CD14-positive monocyte (primary cell): Measurements from ENCODE around the gene ANKRD27. TPM values are rescaled to one million over a fixed set of nuclear protein-coding genes. Genes with fewer than 3 reads are reported as not detected.

ENCODE experiments used
- DNase-seq, 3 donors: peaks; one replicate each; pipeline ENCODE4 v3.0.0-alpha.2; 2011 to 2022
- H2AFZ ChIP-seq: 2 replicates; pipeline ENCODE4 v1.6.0; 2012; ENCODE audit warnings: mild to moderate bottlenecking, low read depth, low read length, inconsistent platforms; ENCODE audit not compliant: insufficient read depth, poor library complexity, severe bottlenecking
- H3K27ac ChIP-seq, 2 donors: 1 replicate in 1 of 2; 2 replicates in 1 of 2; pipeline ENCODE4 v1.5.1; 2012 to 2013; ENCODE audit warnings: low read length in 2 of 2, control low read depth in 1 of 2, inconsistent platforms in 1 of 2, low read depth in 1 of 2, mild to moderate bottlenecking in 1 of 2
- H3K27me3 ChIP-seq, 2 donors: one replicate each; pipeline versions ENCODE4 v1.6.0 to v1.6.1; 2011 to 2013; ENCODE audit warnings: low read length in 2 of 2; ENCODE audit not compliant: control insufficient read depth in 2 of 2, insufficient read depth in 2 of 2
- H3K36me3 ChIP-seq, 2 donors: replicated peaks in 1 of 2; 1 replicate in 1 of 2; 2 replicates in 1 of 2; pipeline versions ENCODE4 v1.5.1 to v1.6.1; 2012 to 2013; ENCODE audit warnings: low read length in 2 of 2, control low read depth in 1 of 2, inconsistent platforms in 1 of 2, mild to moderate bottlenecking in 1 of 2; ENCODE audit not compliant: insufficient read depth in 2 of 2, control insufficient read depth in 1 of 2
- H3K4me1 ChIP-seq, 2 donors: 1 replicate in 1 of 2; 2 replicates in 1 of 2; pipeline versions ENCODE4 v1.5.1 to v1.6.1; 2012 to 2013; ENCODE audit warnings: low read length in 2 of 2, control low read depth in 1 of 2, inconsistent platforms in 1 of 2, mild to moderate bottlenecking in 1 of 2, moderate library complexity in 1 of 2; ENCODE audit not compliant: insufficient read depth in 2 of 2, control insufficient read depth in 1 of 2
- H3K4me2 ChIP-seq: replicated peaks from 2 replicates; pipeline ENCODE3; 2012; ENCODE audit warnings: low read length, moderate library complexity, mild to moderate bottlenecking; ENCODE audit not compliant: poor library complexity, severe bottlenecking; ENCODE audit errors: extremely low read depth
- H3K4me3 ChIP-seq, 3 experiments: fragments of 200-600 bp in 1 of 3; sonication (generic) in 1 of 3; replicated peaks in 1 of 3; 1 replicate in 2 of 3; 2 replicates in 1 of 3; pipeline ENCODE4 v1.5.1; 2011 to 2013; ENCODE audit warnings: low read length in 3 of 3, mild to moderate bottlenecking in 3 of 3, control low read depth in 2 of 3, low read depth in 2 of 3, inconsistent platforms in 1 of 3, moderate library complexity in 1 of 3
- H3K79me2 ChIP-seq: 2 replicates; pipeline ENCODE4 v1.6.0; 2012; ENCODE audit warnings: mild to moderate bottlenecking, control low read depth, inconsistent platforms, low read length, moderate library complexity; ENCODE audit not compliant: insufficient read depth
- H3K9ac ChIP-seq: 2 replicates; pipeline ENCODE4 v1.6.0; 2017; ENCODE audit warnings: low read length, mild to moderate bottlenecking; ENCODE audit not compliant: insufficient read depth, poor library complexity, severe bottlenecking
- H3K9me3 ChIP-seq, 2 donors: replicated peaks in 1 of 2; 1 replicate in 1 of 2; 2 replicates in 1 of 2; pipeline versions ENCODE4 v1.5.1 to v1.6.1; 2012 to 2013; ENCODE audit warnings: low read length in 2 of 2, control low read depth in 1 of 2; ENCODE audit not compliant: control insufficient read depth in 1 of 2, insufficient read depth in 1 of 2
- H4K20me1 ChIP-seq: 2 replicates; pipeline ENCODE4 v1.6.0; 2012; ENCODE audit warnings: mild to moderate bottlenecking, low read length, control low read depth, moderate library complexity; ENCODE audit not compliant: insufficient read depth
- H3K27ac Mint-ChIP-seq, 7 donors: one replicate each; pipeline ENCODE4 v1.8.0; 2020; ENCODE audit warnings: mild to moderate bottlenecking in 7 of 7, mixed read lengths in 7 of 7, moderate library complexity in 6 of 7, inconsistent platforms in 2 of 7
- H3K27me3 Mint-ChIP-seq, 3 donors: one replicate each; pipeline ENCODE4 v1.8.0; 2021 to 2022; ENCODE audit warnings: low read depth in 3 of 3, mild to moderate bottlenecking in 3 of 3, mixed read lengths in 3 of 3, moderate library complexity in 3 of 3, inconsistent platforms in 1 of 3
- H3K36me3 Mint-ChIP-seq, 2 donors: one replicate each; pipeline ENCODE4 v1.8.0; 2020; ENCODE audit warnings: mixed read lengths in 2 of 2, inconsistent platforms in 1 of 2, mild to moderate bottlenecking in 1 of 2
- H3K4me1 Mint-ChIP-seq: one replicate; pipeline ENCODE4 v1.8.0; 2020; ENCODE audit warnings: mild to moderate bottlenecking, mixed read lengths
- H3K4me3 Mint-ChIP-seq, 2 donors: one replicate each; pipeline ENCODE4 v1.8.0; 2020; ENCODE audit warnings: mild to moderate bottlenecking in 2 of 2, mixed read lengths in 2 of 2, moderate library complexity in 1 of 2
- H3K9me3 Mint-ChIP-seq, 7 donors: one replicate each; pipeline ENCODE4 v1.8.0; 2020 to 2022; ENCODE audit warnings: mixed read lengths in 7 of 7, mild to moderate bottlenecking in 6 of 7, moderate library complexity in 6 of 7, inconsistent platforms in 2 of 7
- CTCF ChIP-seq: fragments of 200-600 bp; IDR thresholded peaks from one replicate; pipeline ENCODE4 v1.8.0; 2022; ENCODE audit warnings: antibody characterized with exemption, mild to moderate bottlenecking
- WGBS: methylation state at CpG from one replicate; pipeline ENCODE4 v1.1.5; 2013; ENCODE audit warnings: missing lambda C conversion rate; ENCODE audit not compliant: insufficient coverage; 5-methylcytosine and 5-hydroxymethylcytosine counted together
- intact Hi-C, 2 donors: fragments of 100-400 bp; cut with micrococcal nuclease; formaldehyde crosslinking; loops; one replicate each; pipeline versions ENCODE4 v1.15.0 to v1.15.1; 2023
- polyA plus RNA-seq, 3 donors: library from polyadenylated mRNA; depleted of rRNA in 1 of 3; unstranded in 2 of 3; stranded (reverse) in 1 of 3; fragments of 300-500 nt in 2 of 3; fragments of >200 nt in 1 of 3; fragmentation: Illumina TruSeq in 2 of 3; gene quantifications; 1 replicate in 2 of 3; 2 replicates in 1 of 3; pipeline ENCODE4 v1.2.3, GENCODE V29; 2012 to 2021

Gene ANKRD27
- polyA plus RNA-seq, 3 donors: 8.7 to 17.5 (median 14.5) TPM

- Histone ChIP-seq H3K4me1 (no peaks in the 10 kb centered on the region), H3K9me3 (no peaks in the 10 kb centered on the region), H3K36me3 (peaks cover 67 to 87% of the 10 kb centered on the region in 2 donors), H4K20me1 (no peaks in the 10 kb centered on the region), H3K27me3 (no peaks in the 10 kb centered on the region), H3K79me2 (no peaks in the 10 kb centered on the region), H3K9ac (no peak overlapping the region), H3K4me3 (no peak overlapping the region), H3K27ac (no peak overlapping the region), H3K4me2 (no peak overlapping the region), H2AFZ (no peak overlapping the region)
- WGBS: 98% methylated on average over 14 of the region's 15 CpGs
- no peaks in the 10 kb centered on the region for H3K27me3 Mint-ChIP-seq
- H3K4me1 Mint-ChIP-seq: peaks cover 5% of the 10 kb centered on the region
- H3K4me3 Mint-ChIP-seq: no peak overlapping the region
- no peak overlapping the region for H3K27ac Mint-ChIP-seq
- peaks cover 0 to 3% (median 0%) of the 10 kb centered on the region in 7 donors for H3K9me3 Mint-ChIP-seq
- TF ChIP-seq CTCF: no peak
- peaks cover 68 to 85% of the 10 kb centered on the region in 2 donors for H3K36me3 Mint-ChIP-seq
- intact Hi-C loops: no loop called here
- DNase-seq: no peak
Observed at GRCh38 chr19:32627714-32628270, 47.2 kb downstream of the ANKRD27 start.

GRCh38 chr19:32626969-32627368 is 48.0 kb downstream of the ANKRD27 start:
- intact Hi-C loops: no loop called here
- Histone ChIP-seq H3K79me2 (no peaks in the 10 kb centered on the region), H3K4me2 (no peak overlapping the region), H3K27me3 (no peaks in the 10 kb centered on the region), H3K9me3 (no peaks in the 10 kb centered on the region), H4K20me1 (no peaks in the 10 kb centered on the region), H3K36me3 (peaks cover 71 to 91% of the 10 kb centered on the region in 2 donors), H3K9ac (no peak overlapping the region), H2AFZ (no peak overlapping the region), H3K27ac (no peak overlapping the region), H3K4me3 (no peak overlapping the region), H3K4me1 (no peaks in the 10 kb centered on the region)
- peaks cover 5% of the 10 kb centered on the region for H3K4me1 Mint-ChIP-seq
- peaks cover 75 to 89% of the 10 kb centered on the region in 2 donors for H3K36me3 Mint-ChIP-seq
- H3K4me3 Mint-ChIP-seq: no peak overlapping the region
- no peaks in the 10 kb centered on the region for H3K27me3 Mint-ChIP-seq
- no CpG with 5 or more reads among the region's 4 CpGs for WGBS
- no peak for TF ChIP-seq CTCF
- DNase-seq: no peak
- H3K9me3 Mint-ChIP-seq: peaks cover 0 to 3% (median 0%) of the 10 kb centered on the region in 7 donors
- no peak overlapping the region for H3K27ac Mint-ChIP-seq
